NCI-H2227 (cell line): Measurements from ENCODE around the gene PIK3R6.
"Not testable (repeated sequence)": the region's sequence is repeated elsewhere in the genome, so short reads cannot be mapped to it uniquely, and the experiment has no call there.

Experiments used
- DNase-seq: peaks from one replicate; lab custom pipeline; 2025; ENCODE audit not compliant: unreplicated experiment; lab: John Stamatoyannopoulos, UW

PIK3R6 gene

DNA sequence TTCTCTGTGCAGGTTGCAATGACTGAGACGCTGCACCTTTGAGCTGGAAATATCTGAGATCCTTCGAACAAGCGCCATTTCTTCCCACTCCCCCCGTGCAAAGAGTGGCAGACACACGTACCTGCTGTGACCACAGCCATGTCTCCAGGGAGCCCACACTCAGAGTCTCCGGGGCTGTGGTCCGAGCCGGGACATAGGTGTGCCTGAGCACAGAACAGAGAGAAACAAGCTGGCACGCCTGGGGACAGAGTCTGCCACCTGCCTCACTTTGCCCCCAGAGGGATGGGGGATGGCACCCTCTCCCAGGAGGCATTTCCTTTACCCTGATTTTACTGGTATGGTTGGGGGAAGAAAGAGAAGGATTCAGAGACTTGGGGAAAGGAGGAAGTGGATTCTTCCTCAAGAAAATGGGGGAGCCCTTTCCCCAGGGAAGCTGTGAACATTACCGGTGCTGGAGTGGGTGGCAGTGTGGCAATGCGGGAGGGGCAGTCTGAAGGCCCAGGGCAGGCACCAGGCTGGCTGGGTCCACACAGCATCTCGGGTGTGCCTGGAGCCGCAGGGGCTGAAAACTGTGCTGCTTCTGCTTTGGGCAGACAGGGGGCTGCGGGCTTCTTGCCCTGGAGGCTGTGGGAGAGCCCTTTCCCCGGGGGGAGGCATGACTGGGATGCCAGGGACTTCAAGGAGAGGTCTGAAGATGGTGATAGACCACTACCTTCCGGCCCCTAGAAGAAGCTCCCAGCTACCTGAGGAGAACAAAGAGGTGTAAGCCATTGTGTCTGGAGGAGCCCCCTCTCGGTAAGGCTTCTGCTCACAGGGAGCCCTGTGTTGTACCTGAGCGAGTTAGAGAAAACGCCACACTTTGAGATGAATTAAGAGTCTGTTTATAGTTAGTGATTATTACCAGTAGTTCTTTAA is 6.6 kb upstream of the PIK3R6 start:
- DNase-seq: no peak

GRCh38 chr17:8872705-8873435 is 5.4 kb upstream of the PIK3R6 start:
- no peak for DNase-seq

DNA sequence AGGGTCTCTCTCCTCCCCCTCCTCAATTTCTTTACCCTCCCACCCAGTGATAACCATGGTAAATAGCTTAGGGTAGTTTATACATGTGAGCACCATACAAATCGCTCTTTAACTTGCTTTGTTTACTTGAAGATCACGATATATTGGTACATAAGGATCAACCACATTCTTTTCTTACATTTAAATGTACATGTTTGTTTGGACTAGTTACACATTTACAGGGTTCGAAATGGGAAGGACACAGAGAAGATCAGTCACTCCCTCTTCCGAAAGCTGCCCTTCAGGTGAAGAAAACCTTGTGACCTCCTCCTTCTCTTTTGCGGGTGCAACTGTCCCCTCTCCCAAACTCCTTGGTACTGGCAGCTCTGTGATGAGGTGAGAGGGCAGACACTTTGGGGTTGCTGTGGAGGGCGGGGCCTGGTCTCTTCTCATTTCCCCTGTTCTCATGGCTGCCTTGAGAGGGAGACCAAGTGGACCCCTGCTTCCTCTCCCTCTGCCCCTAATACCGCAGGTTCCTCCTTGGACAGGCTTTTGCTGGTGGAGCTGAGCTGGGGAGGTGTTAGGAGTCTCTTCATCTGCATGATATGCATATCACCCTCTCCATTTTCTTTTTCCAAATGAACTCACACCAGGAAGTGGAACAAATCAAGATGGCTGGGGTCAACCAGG is 4.7 kb upstream of the PIK3R6 start:
- DNase-seq: no peak

DNA sequence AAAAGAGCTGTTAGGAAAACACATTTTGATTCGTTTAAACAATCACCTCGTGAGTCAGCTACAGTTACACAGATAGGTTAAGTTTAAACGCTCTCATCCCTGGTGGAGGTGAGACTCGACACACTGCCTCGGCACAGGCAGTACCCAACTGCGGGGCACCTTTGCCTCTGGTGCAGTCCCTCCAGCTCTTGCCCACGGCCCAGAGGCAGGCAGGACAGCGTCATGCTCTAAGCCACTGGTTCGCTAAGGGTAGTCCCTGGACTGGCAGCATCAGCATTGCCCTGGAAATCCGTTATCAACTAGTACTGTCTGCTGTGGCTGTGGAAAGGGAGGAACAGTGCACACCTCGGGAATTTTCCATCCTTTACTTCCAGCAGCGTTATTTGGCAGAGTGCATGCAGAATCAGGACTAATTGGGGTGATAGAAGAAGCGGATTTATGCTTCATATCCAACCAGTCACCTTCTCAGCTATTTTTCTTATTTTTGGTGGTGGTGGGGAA is 3.7 kb upstream of the PIK3R6 start:
- no peak for DNase-seq

DNA sequence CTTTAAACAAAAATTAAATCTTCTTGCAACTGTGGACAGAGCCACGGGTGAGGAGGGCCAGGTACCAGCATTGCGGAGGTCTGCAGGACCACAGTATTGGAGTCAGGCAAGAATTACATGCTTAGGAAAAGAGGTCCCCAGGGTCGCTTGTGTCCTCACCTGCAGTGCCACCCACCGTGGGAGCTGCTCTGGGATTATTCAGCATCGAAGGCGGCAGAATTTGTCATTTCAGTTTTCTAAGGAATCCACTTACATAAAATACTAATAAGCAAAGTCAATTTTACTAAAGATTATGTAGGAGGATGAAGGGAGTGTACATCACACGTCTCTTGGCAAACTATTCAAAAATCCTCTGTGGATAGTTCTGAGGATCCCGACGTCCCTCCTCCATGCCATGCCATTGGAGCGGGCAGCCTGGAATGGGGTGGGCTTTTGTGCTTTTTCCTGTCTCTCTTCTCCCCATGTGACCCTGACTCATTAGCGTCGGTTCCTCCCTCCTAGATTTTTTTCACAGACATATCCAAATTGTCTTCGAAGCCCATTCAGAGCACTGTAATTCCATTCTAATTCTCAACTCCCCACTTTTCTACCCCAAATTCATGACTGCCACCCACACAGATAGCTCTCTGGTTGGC is 3.0 kb upstream of the PIK3R6 start:
- no peak for DNase-seq

DNA sequence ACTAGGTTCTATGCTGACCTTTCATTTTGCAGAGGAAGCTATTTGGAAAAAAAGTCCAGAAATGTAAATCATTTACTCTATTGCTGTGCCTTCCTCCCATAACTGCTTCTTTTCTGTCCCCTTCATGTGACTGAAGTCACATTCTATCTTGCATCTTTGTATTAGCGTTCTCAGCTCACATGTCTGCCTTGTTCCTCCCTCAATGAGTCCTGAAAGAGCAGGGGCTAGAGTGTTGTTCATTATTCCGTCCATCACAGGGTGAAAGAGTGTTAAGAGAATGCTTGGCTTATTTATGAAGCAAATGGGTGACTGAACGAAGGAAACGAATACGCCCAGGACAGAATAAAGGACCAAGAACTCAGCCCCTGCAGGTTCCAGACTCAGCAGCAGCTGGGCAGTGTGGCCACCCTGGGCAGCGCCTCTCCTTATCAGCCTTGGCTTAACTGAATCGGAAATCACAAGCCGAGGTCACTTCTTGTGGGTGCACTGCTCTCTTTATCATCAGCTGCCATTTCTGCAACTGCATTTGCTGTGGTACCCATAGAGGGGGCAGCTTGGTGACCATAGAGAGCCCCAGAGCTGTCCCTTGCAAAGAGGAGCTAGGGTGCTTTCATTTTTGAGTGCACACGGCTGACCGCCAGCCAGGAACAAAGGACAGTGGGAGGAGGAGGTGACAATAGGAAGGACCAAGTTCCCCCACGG is 1.8 kb upstream of the PIK3R6 start:
- DNase-seq: no peak

GRCh38 chr17:8868529-8868951 is 1.1 kb upstream of the PIK3R6 start:
- no peak for DNase-seq

DNA sequence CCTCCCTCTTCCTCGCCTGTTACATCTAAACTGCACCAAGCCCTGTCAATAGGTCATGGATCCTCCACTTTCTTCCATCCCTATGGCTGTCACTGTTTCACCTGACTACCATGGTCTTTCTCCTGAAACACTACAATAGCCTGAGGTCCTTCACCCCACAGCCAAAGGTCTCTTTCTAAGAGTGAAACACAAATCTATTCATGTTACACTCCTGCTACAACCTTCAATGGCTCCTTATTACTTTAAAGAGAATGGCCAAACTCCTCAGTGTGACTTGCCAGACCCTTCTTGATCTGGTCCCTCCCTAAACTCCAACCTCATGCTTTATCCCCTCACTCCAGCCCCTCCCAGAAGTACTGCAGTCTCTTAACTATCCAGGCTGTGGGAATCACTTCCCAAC is 618 bp upstream of the PIK3R6 start:
- no peak for DNase-seq

- no peak for DNase-seq
Observed at GRCh38 chr17:8865811-8866210, 1.7 kb downstream of the PIK3R6 start.

DNA sequence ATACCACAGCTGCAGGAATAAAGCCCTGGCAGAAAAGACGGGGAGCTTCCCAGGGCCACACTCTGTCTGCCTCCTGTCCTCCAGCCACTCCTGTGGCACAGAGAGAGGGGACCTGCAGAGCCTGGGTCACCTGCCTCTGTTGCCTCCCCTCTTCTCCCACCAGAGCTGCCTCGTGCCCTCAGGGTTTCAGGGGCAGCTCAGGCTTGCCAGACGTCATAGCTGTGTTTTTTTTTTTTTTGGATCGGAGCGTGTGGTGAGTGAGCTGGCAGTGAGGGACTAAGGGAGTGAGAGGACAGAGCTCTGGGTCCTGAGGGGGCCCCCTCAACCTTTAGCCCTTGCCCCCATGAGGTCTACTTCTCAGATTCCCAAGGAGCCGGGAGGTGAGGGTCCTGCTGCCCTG is 2.1 kb downstream of the PIK3R6 start:
- no peak for DNase-seq

GRCh38 chr17:8862213-8863056 is 5.0 kb downstream of the PIK3R6 start:
- DNase-seq: no peak

DNA sequence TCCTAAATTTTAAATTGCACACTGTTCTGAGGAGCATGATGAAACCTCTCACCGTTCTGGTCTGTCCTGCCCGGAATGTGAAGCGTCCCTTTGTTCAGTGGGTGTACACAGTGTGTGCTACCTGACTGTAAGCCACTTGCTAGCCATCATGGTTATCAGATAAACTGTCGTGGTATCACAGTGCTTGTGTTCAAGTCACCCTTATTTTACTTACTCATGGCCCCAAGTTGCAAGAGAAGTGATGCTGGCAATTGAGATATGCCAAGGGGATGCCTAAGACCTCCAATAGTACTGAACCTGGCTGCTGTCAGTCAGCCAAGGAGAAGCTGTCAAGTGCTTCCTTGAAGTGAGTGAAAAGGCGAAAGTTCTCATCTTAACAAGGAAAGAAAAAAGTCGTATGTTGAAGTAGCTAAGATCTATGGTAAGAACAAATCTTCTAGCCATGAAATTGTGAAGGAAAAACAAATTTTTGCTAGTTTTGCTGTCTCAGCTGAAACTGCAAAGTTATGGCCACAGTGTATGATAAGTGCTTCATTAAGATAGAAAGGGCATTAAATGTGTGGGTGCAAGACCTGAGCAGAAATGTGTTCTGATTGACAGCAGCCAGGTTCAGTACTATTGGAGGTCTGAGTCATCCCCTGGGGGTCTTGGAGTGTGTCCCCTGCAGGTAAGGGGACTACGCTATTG is 5.8 kb downstream of the PIK3R6 start:
- DNase-seq: no peak

DNA sequence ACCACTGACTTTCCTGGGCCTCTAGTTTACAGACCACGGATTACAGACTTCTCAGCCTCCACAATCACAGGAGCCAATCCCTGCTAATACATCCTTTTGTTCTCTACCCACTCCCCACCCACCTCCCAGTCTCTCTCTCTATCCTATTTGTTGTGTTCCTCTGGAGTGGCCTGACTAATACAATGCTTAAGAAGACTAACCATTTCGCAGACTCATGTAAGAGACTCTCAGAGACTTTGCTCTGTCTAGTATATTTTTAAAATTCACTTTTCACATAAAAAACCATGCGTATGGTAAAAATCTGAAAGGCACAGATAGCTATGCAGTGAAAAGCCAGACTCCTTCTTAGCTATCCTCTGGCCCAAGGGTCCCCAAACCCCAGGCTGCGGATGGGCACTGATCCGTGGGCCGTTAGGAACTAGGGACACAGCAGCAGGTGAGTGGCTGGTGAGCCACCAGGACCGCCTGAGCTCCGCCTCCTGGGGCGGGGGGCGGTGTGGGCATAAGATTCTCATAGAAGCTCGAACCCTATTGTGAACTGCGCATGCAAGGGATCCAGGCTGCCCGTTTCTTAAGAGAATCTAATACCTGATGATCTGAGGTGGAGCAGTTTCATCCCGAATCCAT is 7.6 kb downstream of the PIK3R6 start:
- DNase-seq: no peak

DNA sequence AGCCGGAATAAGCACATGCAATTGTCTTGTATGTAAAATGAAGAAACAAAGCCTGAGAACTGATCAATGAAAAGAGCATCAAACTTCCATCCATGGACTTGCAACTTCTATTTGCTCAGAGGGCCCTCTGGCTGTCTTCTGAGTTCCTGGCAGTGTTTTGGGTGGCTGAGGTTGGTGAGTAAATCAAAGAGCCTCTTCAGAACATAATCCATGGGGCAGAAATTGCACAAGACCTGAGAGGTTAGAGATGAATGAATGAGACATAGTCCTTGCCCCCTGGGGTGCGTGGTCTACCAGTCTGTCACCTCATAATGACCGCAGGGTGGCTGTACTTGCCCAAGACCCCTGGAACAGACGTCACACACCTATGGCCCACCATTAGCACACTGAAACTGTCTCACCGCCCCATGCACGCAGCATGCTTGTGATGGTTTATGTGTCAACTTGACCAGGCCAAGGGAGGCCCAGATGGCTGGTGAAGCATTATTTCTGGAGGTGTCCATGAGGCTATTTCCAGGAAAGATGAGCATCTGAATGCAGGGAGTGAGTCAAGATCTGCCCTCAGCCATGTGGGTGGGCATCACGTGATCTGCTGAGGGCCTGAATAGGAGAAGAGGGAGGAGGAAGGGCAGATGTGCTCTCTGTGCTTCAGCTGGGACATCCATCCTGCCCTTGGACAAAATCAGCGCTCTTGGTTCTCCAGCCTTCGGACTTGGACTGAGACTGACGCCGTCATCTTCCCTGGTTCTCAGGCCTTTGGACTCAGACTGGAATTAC is 8.3 kb downstream of the PIK3R6 start:
- DNase-seq: no peak

DNA sequence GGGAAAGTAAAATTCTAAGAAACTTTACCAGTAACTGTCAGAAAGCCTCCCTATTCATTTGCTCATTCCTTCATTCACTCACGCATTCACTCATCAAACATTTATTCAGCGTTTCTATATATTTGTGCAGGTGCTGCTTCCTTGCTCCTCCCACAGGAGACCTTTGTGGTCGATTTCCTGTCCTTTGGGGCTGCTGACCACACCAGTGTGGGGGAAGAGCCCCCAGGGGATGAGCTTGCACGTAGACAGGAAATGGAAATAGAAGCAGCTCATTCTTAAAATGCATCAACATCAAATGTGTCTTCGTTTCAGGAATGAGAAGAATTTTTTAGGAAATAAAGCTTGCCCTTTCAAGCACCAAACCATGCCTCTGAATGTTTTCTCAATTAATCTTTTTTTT is 9.6 kb downstream of the PIK3R6 start:
- DNase-seq: no peak

GRCh38 chr17:8856869-8857575 is 10.5 kb downstream of the PIK3R6 start:
- peak; percentile 57 for DNase-seq

GRCh38 chr17:8856205-8856603 is 11.3 kb downstream of the PIK3R6 start:
- not testable (repeated sequence) for DNase-seq
